Stimulated activated CD4-positive, alpha-beta T cell treated with anti-CD3 and anti-CD28 coated beads, Interleukin-1b, Interleukin-23, amount 100 ng/mL, for 1 hour (primary cell): Measurements from ENCODE around the gene SLC66A2.

Source experiments
- DNase-seq, 2 donors: peaks; one replicate each; pipeline ENCODE4 v3.0.0-alpha.2; 2020; ENCODE audit warnings: low read depth in 2 of 2

The SLC66A2 gene

GRCh38 chr18:79937103-79937860, 14.2 kb downstream of the SLC66A2 start:
- DNase-seq = no peak

GRCh38 chr18:79936641-79937040, 14.8 kb downstream of the SLC66A2 start:
- DNase-seq = no peak

- DNase-seq = no peak
Measured at GRCh38 chr18:79935925-79936324, 15.5 kb downstream of the SLC66A2 start.

GRCh38 chr18:79935499-79935898, 16.0 kb downstream of the SLC66A2 start:
- DNase-seq = no peak

- DNase-seq = no peak
Measured at GRCh38 chr18:79935098-79935480, 16.4 kb downstream of the SLC66A2 start.

- no peak for DNase-seq
Measured at GRCh38 chr18:79934311-79935097, 16.9 kb downstream of the SLC66A2 start.

GRCh38 chr18:79933765-79934164, 17.7 kb downstream of the SLC66A2 start:
- no peak for DNase-seq

GRCh38 chr18:79932907-79933306, 18.5 kb downstream of the SLC66A2 start:
- DNase-seq = no peak

GRCh38 chr18:79931475-79931874, 20.0 kb downstream of the SLC66A2 start:
- no peak for DNase-seq

GRCh38 chr18:79930020-79930642, 21.3 kb downstream of the SLC66A2 start:
- DNase-seq = no peak

- no peak for DNase-seq
Measured at GRCh38 chr18:79928563-79928960, 22.9 kb downstream of the SLC66A2 start.

GRCh38 chr18:79927607-79928562, 23.6 kb downstream of the SLC66A2 start:
- DNase-seq = no peak

- DNase-seq = no peak
Measured at GRCh38 chr18:79926715-79927606, 24.5 kb downstream of the SLC66A2 start.

GRCh38 chr18:79926306-79926705, 25.1 kb downstream of the SLC66A2 start:
- DNase-seq = no peak

GRCh38 chr18:79924814-79925731, 26.4 kb downstream of the SLC66A2 start:
- no peak for DNase-seq

- no peak for DNase-seq
Measured at GRCh38 chr18:79923896-79924585, 27.4 kb downstream of the SLC66A2 start.

- no peak for DNase-seq
Measured at GRCh38 chr18:79922971-79923411, 28.5 kb downstream of the SLC66A2 start.
